Esophagus muscularis mucosa (tissue), 4 donors: ENCODE results near the gene CLDN5.

Experiments used
- EP300 ChIP-seq: sonication (generic); formaldehyde crosslinking; IDR thresholded peaks from one replicate; pipeline ENCODE4 v1.6.1; 2017; ENCODE audit warnings: antibody characterized with exemption
- POLR2A ChIP-seq: fragments of 450-650 bp; IDR thresholded peaks from one replicate; pipeline ENCODE4 v1.6.1; 2017; ENCODE audit warnings: antibody characterized with exemption, moderate library complexity, mild to moderate bottlenecking, low read depth
- POLR2AphosphoS5 ChIP-seq, 2 donors: sonication (generic); formaldehyde crosslinking; IDR thresholded peaks; one replicate each; pipeline ENCODE4 v1.6.1; 2017; ENCODE audit warnings: antibody characterized with exemption in 2 of 2
- TF ChIP-seq, protein P1 (sequence below), 3 experiments: fragments of 200-600 bp in 2 of 3; fragments of 450-650 bp in 1 of 3; sonication (generic) in 2 of 3; IDR thresholded peaks; one replicate each; pipeline ENCODE4 v1.5.1; 2017 to 2019; ENCODE audit warnings: antibody characterized with exemption in 3 of 3, mild to moderate bottlenecking in 2 of 3, moderate library complexity in 1 of 3

DNA sequence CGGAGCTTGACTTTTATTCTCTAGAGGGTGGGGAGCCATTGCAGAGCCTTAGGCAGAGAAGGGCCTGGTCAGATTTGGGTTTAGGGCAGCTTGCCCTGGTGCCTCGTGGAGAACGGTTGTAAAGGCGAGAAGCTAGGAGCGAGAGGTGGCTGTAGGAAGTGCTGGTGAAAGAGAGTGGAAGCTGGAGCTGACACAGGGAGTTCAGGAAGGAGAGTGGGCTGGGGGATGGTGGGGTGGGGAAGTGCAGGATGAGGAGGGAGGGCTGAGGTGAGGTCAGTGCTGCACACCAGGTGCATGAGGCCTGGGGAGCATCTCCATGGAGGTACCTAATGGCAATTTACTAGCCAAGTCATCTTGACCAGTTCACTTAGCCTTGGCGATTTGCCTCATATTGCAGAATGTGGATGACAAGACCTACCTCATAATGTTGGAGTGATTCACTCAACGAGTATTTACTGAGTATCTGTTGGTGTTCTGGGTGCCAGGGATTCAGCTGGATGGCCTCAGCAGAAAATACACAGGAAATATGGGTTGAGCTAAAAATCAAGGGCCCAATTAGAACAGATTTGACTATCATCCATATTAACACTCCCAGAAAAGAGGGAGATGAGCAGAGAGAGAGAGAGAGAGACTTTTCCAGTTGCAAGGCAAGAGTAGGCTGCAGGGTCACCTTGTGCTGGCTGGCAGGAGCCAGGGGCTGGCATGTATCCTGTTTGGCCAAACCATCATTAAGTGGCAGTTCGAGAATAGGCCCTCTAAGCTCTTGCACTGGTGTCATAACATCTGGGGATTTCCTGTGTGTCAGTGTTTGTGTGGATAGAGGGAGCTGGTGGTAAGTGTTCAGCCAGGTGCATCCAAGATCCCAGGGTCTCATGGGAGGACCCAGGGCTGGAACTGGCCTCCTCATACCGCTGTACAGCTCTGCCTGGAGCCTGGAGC, 44.4 kb upstream of the CLDN5 start:
- TF ChIP-seq POLR2A (no peak), POLR2AphosphoS5 (IDR thresholded peaks at IDR 0.05) (no peak), EP300 (no peak)
- TF ChIP-seq, protein P1, sequence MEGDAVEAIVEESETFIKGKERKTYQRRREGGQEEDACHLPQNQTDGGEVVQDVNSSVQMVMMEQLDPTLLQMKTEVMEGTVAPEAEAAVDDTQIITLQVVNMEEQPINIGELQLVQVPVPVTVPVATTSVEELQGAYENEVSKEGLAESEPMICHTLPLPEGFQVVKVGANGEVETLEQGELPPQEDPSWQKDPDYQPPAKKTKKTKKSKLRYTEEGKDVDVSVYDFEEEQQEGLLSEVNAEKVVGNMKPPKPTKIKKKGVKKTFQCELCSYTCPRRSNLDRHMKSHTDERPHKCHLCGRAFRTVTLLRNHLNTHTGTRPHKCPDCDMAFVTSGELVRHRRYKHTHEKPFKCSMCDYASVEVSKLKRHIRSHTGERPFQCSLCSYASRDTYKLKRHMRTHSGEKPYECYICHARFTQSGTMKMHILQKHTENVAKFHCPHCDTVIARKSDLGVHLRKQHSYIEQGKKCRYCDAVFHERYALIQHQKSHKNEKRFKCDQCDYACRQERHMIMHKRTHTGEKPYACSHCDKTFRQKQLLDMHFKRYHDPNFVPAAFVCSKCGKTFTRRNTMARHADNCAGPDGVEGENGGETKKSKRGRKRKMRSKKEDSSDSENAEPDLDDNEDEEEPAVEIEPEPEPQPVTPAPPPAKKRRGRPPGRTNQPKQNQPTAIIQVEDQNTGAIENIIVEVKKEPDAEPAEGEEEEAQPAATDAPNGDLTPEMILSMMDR (IDR thresholded peaks at IDR 0.05) = no peak
